ENCODE results near the gene PDIA5.

PDIA5 gene

DNA sequence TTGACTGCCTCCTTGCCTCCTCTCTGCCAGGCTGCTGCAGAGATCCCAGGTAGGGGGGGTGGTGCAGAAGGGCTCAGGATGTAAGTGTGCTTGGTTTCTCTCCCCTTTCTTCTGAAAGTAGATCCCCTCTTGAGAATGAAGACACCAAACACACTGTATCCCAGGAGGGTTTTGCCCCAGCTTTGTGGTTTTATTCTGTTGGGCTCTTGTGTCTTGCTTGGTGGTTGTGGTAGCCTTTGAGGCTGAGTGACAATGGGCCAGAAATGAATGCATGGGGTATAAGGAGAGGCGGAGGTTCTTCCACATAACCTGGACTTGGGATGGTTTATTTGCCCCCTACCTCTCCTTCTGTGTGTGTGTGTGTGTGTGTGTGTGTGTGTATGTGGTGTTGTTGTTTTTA is 5.7 kb downstream of the PDIA5 start:
- no peak for DNase-seq

DNA sequence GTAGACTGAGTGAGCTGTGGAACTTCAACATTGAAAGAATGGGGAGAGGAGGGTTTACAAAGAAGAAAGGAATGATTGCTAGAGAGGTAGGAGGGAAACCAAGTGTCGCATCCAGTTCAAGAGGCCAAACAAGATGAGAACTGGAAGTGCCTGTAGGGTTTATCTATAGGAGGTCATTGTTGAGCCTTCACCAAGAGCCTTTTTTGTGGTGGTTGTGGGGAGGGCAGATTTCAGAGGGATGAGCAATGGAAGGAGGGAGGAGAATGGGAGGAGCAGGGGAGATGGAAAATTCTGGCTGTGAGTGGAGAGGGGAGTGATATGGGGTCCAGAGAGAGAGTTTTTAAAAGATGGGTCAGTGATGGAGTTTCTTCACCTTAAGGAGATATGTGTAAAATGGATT is 8.5 kb downstream of the PDIA5 start:
- no peak for DNase-seq

DNA sequence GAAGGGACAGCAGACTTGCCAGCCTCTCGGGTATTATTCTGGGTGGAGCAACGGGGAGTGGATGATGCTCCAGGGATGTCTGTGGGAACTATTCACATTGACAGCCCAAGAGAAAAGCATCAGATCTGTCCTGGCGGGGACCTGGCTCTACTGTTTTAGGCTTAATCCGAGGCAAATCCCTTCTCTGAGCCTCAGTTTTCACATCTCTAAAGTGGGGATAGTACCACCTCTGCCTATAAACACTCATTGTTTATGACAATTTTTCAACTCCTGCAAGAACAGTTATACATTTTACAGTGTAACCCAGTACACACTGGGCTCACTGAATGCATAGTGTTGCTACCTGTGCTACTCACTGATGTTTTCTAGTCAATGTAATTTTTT is 9.3 kb downstream of the PDIA5 start:
- DNase-seq = no peak

DNA sequence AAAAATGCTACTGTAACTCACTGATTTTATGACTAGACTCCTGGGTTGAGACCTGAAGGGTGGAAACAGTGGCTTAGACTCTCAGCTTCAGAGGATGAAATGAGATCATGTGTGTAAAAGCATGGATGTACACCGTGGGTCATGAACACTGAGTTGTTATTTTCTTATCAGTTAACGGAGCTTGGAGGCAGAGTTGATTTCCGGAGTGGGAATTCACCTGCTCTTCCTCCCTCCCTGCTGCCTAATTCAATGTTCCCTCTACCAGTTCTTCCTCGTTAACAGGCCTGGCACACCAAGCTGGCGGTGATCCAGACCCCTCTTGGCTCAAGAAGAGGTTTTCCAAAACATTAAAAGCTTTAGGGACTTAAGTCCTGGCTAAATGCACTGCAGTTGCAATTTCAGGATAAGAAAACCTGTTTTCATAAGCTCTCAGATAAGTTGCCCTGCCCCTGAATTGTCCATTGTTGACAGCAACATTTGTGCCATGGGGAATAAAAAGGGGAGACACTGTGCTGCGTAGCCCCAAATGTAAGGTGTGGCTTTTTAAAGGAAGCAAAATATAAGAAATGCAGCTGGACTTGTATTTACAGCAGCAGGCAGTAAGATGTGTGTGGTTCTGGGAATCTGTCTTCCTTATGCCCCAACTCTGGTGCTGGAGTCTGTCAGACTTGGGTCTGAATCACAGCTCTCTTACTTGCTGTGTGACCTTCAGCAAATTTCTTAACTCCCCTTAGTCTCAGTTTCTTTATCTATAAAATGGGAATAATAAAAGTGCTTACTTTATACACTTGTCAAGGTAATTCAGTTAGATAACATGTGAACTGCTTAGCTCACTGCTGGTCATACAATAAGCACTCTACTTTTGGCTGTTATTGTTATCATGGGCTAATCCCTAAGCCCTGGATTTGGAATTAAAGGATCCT is 9.9 kb downstream of the PDIA5 start:
- peak; percentile 37 for DNase-seq

DNA sequence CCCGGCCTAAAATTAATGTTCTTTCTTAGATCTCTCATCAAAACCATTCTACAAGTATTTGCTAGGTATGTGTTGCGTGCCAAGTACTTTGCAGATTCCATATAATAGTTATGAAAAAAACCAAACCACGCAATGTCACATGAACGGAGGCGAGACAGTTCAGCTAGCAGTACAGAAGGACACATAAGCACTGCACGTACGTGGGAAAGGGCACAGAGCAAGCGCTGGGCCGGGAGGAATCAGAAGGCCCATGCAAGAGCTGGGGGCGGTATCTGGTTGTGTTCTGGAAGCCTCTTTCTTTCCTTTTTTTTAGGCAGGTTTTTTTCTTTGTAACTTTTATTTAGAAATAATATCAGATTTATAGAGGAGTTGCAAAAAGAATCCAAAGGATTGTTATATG is 11.3 kb downstream of the PDIA5 start:
- no peak for DNase-seq

DNA sequence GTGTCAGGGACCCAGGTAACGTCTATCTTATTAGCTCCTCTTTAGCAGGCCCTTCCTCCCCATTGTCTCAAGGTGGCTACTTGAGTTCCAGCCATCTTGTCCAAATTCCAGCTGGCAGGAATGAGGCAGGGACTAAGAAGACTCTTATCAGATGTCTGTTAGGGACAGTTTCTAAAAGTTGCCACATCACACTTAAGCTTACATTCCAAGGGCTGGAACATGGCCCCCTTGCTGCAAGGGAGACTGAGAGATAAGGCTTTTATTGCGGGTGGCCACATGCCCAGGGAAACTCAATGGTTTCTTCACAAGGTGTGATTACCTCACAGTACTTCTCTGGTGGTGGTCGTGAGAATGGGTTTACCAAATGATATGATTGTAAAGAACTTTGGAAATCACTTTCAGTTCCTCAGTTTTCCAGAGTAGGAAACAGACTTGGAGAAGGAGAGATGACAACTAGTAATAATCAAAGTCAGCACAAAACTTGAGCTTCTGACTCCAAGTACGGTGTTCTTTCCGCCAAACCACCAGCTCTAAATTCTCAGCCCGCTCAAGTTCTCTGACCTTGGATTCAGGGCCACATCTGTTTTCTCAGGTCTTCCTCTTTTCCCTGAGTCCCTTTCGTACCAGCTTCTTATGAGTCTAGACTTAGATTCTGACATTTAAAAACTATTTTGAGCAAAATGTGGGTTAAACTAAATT is 14.2 kb downstream of the PDIA5 start:
- DNase-seq = no peak

DNA sequence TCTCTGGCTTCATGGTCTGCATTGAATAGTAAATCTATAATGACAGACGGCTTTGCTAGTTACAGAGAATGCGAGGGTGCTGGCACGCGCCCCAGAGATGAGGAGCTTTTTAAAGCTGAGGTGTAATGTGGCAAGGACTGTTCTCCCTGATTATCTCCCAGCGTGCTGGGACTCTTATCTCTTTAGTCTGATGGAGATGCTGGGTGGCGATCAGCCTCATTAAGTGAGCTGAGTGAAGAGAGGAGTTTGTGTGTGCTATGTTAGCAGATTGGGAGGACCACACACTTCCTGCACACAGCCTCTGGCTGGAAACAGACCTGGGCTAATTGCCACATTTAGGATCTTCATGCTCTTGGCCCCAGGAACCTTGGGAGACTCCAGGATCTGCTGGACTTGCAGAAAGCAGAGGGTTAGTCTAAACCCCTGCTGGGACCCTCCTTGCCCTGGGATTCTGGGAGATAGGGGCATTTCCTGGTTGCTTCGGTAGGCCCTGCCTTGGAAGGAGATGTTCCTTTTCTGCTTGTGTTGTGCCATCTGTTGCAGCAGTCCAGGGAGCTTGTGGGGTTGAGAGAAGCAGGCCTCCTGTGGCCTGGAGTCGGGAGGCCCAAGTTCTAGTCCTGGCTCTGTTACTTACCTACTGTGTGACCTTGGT is 15.0 kb downstream of the PDIA5 start:
- peak; percentile 63 for DNase-seq

DNA sequence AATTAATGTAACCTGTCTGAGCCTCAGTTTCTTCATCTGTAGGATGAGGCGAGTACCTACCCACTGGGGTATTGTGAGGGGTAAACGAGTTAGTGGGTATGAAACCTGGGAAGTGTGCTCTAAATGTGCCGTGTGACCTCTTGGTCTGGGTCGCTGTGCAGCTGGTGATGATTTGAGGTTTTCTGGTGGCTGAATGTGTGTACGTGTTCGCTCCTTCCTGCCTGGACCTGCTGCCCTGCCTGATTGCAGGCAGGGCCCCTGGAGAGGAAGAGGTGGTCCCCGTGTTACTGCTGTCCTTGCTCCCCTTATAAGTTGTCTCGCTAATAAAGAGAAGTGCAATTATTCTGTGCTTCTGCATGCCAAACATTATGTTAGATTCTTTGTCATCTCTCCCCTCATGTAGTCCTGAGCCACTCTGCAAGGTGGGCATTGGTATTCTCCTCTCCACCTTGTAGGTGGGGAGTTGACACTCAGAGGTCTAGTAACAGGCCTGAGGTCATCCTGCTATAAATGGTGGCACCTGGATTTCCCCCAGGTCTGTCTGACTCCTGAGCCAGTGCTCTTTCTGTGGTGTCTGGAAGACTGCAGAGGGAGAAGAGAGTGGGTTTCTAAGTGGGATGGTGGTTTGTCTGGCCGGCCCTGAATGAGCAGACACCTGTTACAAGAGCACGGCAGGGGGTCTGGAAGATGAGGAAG is 15.7 kb downstream of the PDIA5 start:
- no peak for DNase-seq

DNA sequence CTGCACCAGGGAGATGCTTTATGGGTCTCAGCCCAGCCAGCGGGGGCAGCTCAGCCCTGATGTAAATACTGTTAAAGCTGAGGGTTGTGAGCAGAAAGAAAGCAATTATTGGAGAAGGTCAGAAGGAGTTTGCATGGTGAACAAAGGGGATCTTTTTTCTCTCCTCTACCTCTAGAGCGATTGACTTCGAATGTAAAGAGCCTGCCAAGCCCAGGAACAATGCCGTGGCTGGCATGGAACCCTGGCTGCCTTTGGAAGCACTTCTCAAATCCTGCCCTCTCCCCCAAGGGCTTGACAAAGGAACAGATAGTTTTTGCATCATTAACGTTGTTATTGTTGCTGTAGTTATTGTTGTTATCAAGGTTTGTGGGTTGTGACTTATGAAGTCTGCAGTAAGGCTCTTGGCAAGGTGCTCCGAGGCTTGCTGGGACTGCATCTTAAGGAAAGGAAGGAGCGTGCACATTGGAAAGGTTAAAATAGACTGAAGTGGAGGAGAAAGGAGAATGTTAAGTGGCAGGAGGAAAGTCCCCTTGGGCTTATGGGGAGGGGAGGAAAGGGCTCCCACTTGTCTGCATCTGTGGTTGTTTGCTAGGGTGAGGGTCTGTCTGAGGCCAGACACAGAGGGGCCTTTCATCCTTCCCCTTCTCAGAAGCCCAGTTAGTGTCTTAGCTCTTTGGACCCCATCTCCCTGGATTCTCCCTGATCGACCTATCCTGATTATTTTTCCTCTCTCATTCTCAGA is 16.7 kb downstream of the PDIA5 start:
- DNase-seq = no peak

DNA sequence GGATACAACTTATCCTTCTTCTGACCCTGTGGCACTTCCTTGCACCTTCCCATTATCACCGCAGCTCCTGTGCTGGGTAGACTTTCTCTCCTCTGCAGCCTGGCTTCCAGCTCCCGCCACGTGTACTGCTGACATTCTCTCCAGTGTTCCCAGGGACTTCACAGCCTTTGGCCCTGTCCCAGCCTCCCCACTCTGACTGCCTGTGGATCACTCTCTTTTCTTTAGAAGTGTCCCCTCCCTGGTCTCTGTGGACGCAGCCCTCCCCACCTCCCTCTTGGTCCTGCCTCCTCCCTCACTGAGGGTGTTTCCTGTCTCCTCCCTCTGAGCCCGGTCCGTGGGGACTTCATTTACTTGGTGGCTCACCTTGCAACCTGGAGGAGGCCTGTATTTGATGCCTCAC is 17.4 kb downstream of the PDIA5 start:
- DNase-seq = no peak

DNA sequence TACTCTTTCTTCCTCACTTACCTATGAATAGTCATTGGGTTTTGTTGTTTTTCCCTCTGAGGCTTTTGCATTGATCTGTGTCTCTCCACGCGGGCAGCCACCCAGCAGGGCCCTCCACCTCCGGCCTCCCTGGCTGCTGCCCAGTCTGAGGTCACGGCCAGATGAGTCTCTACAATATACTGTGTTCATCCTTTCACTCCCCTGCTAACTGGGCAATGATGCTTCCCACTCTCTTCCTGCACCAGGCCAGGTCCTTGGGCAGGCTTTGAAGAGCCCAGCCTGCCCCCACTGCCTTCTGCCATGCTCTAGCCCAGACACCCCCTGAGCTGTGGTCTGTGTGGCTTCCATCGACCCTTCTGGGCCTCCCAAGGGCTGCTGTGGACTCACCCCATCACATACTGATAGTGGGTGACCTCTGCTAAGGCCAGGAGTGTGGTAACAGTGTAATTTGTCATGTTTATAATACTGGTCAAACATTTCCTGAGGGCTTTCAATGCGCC is 18.0 kb downstream of the PDIA5 start:
- no peak for DNase-seq

DNA sequence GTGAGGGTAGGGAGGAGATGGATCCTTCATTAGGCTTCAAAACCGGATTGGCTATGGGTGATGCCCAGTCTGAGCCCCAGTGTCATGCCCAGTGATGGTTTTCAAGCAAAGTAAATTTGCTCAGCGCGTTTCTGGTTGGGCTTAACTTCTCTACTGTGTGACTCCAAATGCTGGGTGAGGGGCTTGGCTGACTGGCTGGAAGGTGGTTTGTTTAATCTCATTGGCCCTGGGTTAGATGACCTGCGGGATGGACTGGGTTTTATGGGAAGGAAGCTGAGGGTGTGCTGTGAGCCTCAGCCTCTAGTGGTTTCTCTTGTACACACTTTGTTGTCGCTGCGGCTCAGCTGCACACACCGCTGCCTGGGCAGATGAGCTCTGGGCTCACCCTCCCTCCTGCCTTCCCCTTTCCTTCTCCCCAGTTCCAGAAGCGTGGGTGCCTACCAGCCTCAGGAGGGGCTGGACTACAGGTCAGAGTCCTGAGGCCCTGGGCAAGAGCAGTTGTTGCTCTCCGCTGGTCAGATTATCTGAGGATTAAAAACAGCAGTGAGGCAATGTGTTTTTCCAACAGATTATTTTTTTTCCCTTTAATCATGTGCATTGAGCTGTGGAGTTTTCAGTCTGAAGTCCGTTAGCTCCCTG is 18.6 kb downstream of the PDIA5 start:
- no peak for DNase-seq

DNA sequence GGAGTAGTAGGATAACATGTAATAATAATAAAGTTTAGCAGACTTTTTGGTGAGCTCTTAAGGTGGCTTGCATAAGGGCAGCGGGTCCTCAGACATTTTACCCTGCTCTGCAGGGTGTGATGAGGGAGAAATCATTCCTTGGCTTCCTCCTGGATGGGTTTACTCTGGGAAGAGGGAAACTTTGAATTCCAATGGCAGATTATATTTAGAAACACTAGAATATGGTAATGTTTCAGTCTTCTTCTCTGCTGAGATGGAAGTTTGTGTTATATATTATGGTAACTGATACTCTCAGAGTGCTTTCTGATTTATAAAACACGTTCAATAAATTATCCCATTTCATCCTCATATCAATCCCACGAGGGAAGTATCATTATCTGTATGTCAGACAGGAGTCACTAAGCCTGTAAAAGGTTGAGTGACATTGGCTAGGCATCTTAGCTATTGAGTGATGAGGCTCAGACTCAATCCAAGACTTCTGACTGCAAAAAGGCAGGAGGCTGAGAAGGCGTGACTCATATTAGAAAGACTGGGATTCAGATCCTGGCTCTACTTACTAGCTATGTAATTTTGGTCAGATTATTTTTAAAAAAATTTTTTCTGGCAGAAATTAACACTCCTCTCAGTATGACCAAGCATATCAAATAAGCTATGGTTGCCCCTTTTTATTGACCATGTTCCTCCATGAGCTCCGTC is 19.3 kb downstream of the PDIA5 start:
- no peak for DNase-seq

DNA sequence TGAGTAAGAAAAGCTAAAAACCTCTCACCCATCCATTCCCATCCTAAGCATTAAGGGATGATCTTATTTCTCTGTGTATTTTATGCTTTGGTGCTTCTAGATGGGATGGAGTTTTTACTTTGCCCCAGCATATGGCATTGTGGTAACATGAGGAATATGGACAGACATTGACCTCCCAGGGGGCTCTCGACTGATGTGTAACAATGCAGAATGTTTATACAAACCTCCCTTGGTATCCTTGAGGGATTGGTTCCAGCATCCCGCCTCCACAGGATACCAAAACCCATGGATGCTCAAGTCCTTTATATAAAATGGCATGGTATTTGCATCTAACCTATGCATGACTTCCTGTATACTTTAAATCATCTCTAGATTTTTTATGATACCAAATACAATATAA is 21.6 kb downstream of the PDIA5 start:
- DNase-seq = no peak

DNA sequence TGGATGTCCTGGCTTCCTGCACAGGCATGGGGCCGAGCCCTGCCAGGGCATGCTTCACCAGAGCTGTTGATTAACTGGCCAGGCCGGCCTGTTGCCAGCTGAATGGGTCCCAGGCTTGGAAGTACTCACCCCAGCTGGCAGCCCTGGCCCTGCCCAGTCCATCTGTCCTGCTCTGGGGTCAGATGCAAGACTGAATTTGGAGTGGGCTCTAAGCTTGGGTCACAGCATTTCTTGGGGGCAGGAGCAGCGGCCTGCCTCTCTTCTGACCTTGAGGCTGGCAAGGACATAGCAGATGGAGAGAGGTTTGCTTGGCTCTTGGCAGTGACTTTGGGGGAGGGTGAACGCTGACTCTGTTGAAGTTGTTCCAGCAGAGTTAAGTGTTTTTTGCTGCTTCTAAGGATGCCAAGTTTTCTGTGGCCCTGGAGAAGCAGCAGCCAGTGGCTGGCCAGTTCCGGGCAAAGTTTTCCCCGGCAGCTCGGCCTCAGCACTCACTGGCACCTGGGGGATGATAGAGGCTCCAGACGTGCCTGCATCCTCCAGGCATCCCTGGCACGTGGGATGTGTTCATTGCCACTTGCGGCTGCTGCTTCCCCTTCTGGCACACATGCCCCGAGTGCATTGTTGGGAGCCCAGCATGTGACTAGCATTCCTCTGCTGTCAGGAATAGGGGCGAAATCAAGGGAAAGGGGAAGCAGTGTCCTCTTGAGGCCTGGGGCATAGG is 22.9 kb downstream of the PDIA5 start:
- no peak for DNase-seq

DNA sequence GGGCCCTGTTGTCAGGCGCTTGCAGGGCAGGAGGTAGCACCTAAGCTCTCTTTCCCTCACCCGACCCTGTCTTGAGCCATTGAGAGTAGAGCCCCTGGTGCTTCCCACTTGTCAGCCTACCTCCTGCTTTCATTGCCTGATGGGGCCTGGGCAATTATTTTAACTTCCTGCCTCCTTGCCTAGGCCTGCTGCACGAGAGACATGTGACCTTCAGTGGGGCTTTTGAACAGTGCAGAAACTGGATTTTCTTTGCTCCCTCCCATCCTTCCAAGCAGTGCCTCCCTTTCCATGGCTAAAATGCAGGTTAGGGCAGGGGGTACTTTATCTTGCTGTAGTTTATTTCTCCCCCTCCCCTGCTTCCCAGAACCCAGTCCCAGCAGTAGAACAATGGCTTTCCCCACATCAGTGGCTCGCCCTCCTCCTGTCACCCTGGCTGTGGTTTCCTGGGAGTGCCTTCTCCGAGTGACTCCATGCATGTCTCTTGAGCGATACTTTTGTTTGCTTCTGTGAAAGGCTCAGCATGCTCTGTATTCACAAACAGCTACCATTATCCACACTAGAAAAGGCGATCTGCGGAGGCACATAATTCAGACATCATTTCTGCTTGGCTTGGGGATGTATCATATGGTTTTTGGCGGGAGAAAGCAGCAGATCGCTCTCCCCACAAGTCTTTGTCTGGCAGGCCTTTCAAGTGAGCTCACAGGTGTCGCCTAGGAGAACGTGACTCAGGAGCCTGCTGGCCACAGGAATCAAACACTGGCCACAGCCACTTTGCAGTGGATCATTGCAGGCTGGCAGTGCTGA is 24.1 kb downstream of the PDIA5 start:
- DNase-seq = no peak

DNA sequence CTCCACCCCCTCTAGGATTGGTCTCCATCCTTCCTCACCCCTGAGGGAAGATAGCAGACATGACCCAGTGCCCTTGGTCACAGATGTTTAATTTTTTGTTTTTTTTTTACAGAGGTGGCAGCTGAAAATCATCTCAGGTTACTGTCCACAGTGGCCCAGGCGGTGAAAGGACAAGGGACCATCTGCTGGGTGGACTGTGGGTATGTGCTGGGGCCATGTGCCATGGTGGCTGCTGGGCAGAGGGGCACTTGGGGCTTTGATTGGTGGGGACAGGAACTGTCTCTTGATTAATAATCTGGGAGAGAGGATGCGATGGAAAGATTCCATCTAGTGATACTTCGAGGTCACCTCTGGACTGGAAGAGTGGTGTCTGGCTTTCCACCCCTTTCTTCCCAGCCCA is 25.4 kb downstream of the PDIA5 start:
- no peak for DNase-seq

DNA sequence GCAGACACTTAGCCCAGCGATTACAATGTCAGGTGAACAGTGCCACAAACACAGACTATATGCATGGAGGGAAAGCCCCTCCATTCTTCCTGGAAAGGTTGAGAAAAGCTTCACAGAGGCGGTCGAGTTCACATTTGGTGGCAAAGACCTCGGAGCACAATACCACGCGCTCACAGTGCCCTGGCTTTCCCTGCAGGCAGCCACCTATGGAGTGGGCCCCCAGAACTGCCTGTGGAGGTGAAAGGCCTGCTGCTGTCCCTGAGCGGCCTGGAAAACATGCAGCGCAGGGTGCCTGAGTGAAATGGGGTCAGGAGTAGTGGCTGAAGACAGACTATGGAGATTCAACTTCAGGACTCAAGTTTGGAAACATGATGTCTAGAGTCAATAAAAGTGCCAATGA is 26.9 kb downstream of the PDIA5 start:
- DNase-seq = no peak

DNA sequence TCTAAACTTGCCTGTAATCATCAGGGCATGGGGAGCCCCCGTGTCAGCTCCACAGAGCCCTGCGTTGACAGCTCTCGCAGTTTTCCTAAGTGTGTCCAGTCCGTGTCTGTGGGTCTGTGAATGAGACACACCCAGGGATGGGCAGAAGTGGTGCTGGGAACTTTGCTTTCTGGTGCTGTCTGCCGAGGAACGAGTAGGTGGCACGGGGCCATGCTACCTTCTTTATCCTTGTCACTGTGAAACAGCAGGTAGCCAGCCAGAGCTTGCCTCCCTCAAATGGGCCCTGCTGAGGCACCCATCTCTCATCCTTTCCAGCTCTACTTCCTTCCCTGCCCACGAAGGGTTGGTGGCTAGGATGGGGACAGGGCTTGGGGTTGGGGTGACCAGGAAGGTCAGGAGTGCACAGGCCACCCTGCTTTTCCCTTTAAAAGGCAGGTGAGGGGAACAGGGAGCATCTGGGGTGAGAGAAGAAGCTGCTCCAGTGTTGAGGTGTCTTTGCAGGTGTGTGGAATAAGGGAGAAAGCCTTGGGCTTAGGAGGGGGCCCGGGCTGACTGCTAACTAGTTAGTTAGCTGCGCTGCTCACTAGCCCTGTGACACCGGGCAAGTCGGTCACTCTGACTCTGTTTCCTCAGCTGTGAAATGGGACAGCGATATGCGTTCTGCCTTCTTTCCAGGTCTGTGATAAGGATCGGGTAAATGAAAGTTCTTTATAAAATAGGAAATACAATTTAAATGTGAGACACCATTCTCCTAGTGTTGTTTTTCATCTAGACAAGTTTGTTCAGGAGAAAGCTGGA is 27.9 kb downstream of the PDIA5 start:
- DNase-seq = no peak
